Mesodermal cell (in vitro differentiated cells): Measurements from ENCODE around the gene CR2.
"Not testable (repeated sequence)": the region's sequence is repeated elsewhere in the genome, so short reads cannot be mapped to it uniquely, and the experiment has no call there.

ENCODE experiments used
- H3K27ac ChIP-seq: 2 replicates; pipeline ENCODE4 v1.7.0; 2013; ENCODE audit warnings: mild to moderate bottlenecking, low read depth, low read length, moderate library complexity; ENCODE audit not compliant: severe bottlenecking
- H3K36me3 ChIP-seq: 2 replicates; pipeline ENCODE4 v1.7.1; 2013; ENCODE audit warnings: mild to moderate bottlenecking, low read length, moderate library complexity; ENCODE audit not compliant: control insufficient read depth, insufficient read depth
- H3K4me1 ChIP-seq: one replicate; pipeline ENCODE4 v1.7.1; 2013; ENCODE audit warnings: mild to moderate bottlenecking, low read length; ENCODE audit not compliant: insufficient read depth, control insufficient read depth, poor library complexity, severe bottlenecking
- H3K4me3 ChIP-seq: 2 replicates; pipeline ENCODE4 v1.7.0; 2013; ENCODE audit warnings: low read length, control low read depth, mild to moderate bottlenecking; ENCODE audit not compliant: insufficient read depth, poor library complexity, severe bottlenecking; ENCODE audit errors: extremely low read depth
- H3K9me3 ChIP-seq: 2 replicates; pipeline ENCODE4 v1.7.1; 2013; ENCODE audit warnings: mild to moderate bottlenecking, low read length, moderate library complexity; ENCODE audit not compliant: control insufficient read depth
- WGBS, 2 experiments: methylation state at CpG; one replicate each; pipeline ENCODE4 v1.1.5; 2013; ENCODE audit warnings: missing lambda C conversion rate in 2 of 2; ENCODE audit not compliant: insufficient coverage in 2 of 2; 5-methylcytosine and 5-hydroxymethylcytosine counted together

The CR2 gene

DNA sequence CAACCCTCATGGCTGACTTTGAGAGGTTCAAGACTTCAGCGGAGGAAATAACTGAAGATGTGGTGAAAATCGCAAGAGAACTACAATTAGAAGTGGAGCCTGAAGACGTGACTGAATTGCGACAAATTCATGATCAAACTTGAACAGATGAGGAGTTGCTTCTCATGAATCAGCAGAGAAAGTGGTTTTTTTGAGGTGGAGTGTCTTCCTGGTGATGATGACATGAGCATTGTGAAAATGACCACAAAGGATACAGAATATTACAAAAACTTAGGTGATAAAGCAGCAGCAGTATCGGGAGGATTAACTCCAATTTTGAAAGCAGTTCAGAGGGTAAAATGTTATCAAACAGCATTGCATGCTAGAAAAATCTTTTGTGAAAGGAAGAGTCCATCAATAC lies 82.1 kb downstream of the CR2 start:
- H3K4me1 ChIP-seq, H3K27ac ChIP-seq, H3K4me3 ChIP-seq, H3K36me3 ChIP-seq, H3K9me3 ChIP-seq: not testable (repeated sequence)
- no CpG with 5 or more reads among the region's 5 CpGs for WGBS, 2 experiments
